DOHH2 (cell line): Measurements from ENCODE around the gene FHL1.

Source experiments
- H3F3A ChIP-seq: fragments of 200-600 bp; sonication (generic), shearing (Covaris generic); 2 replicates; pipeline ENCODE4 v1.6.0; 2016; ENCODE audit warnings: antibody characterized with exemption, mild to moderate bottlenecking; ENCODE audit not compliant: control insufficient read depth, insufficient read depth
- H3K27ac ChIP-seq: fragments of 200-600 bp; sonication (generic); 2 replicates; pipeline ENCODE4 v1.5.1; 2014; ENCODE audit warnings: low read depth, mild to moderate bottlenecking, low read length, moderate library complexity
- H3K27me3 ChIP-seq: fragments of 200-600 bp; sonication (generic); 2 replicates; pipeline ENCODE4 v1.6.1; 2014; ENCODE audit warnings: mild to moderate bottlenecking, low read length, mixed read lengths; ENCODE audit not compliant: control insufficient read depth
- H3K36me3 ChIP-seq: fragments of 200-600 bp; sonication (generic); 2 replicates; pipeline ENCODE4 v1.6.1; 2014; ENCODE audit warnings: mild to moderate bottlenecking, low read length, moderate library complexity, mixed read lengths; ENCODE audit not compliant: control insufficient read depth
- H3K4me1 ChIP-seq: fragments of 200-600 bp; sonication (generic); 2 replicates; pipeline ENCODE4 v1.6.1; 2014; ENCODE audit warnings: mild to moderate bottlenecking, low read length, mixed read lengths; ENCODE audit not compliant: control insufficient read depth
- H3K4me2 ChIP-seq: fragments of 200-600 bp; sonication (generic); 2 replicates; pipeline ENCODE4 v1.6.0; 2014; ENCODE audit warnings: mild to moderate bottlenecking, low read length, moderate library complexity
- H3K4me3 ChIP-seq: fragments of 200-600 bp; sonication (generic); 2 replicates; pipeline ENCODE4 v1.5.1; 2014; ENCODE audit warnings: mild to moderate bottlenecking, low read length, mixed read lengths
- H3K79me2 ChIP-seq: fragments of 200-600 bp; sonication (generic); 2 replicates; pipeline ENCODE4 v1.6.1; 2014; ENCODE audit warnings: mild to moderate bottlenecking, low read length, mixed read lengths; ENCODE audit not compliant: control insufficient read depth
- H3K9me2 ChIP-seq: fragments of 200-600 bp; sonication (generic); replicated peaks from 2 replicates; pipeline ENCODE4 v1.6.1; 2014; ENCODE audit warnings: mild to moderate bottlenecking, low read length, mixed read lengths; ENCODE audit not compliant: control insufficient read depth
- H3K9me3 ChIP-seq: fragments of 200-600 bp; sonication (generic); 2 replicates; pipeline ENCODE4 v1.6.1; 2014; ENCODE audit warnings: antibody characterized with exemption, low read length, mixed read lengths; ENCODE audit not compliant: control insufficient read depth, insufficient read depth
- H4K20me1 ChIP-seq: fragments of 200-600 bp; sonication (generic); 2 replicates; pipeline ENCODE4 v1.6.0; 2014; ENCODE audit warnings: low read depth, mild to moderate bottlenecking, antibody characterized with exemption, low read length, moderate library complexity; ENCODE audit not compliant: control insufficient read depth, insufficient read depth
- CTCF ChIP-seq: fragments of 200-600 bp; sonication (generic); IDR thresholded peaks from one replicate; pipeline ENCODE4 v1.5.1; 2014; ENCODE audit warnings: antibody characterized with exemption, mild to moderate bottlenecking, low read depth, low read length; ENCODE audit not compliant: poor library complexity, severe bottlenecking
- EZH2phosphoT487 ChIP-seq: fragments of 200-600 bp; sonication (generic); IDR thresholded peaks from 2 replicates; pipeline ENCODE4 v1.6.1; 2017; ENCODE audit warnings: borderline replicate concordance, mild to moderate bottlenecking, antibody characterized with exemption, low read length, moderate library complexity, mixed read lengths

The FHL1 gene

GRCh38 chrX:136206916-136207315, 59.6 kb downstream of the FHL1 start:
- peaks cover 16% of the 10 kb centered on the region for H3K4me1 ChIP-seq
- no peaks in the 10 kb centered on the region for H4K20me1 ChIP-seq
- H3K9me2 ChIP-seq = no peaks in the 10 kb centered on the region
- 0 out of 2 replicates have a peak, but pooled peaks cover 5% of the 10 kb centered on the region for H3K27me3 ChIP-seq
- H3K79me2 ChIP-seq = no peaks in the 10 kb centered on the region
- H3K9me3 ChIP-seq = no peaks in the 10 kb centered on the region
- H3F3A ChIP-seq = no peaks in the 10 kb centered on the region
- TF ChIP-seq EZH2phosphoT487 (no peak), CTCF (no peak)
- H3K36me3 ChIP-seq = no peaks in the 10 kb centered on the region
- H3K27ac ChIP-seq = no peak overlapping the region
- H3K4me2 ChIP-seq = no peak overlapping the region
- H3K4me3 ChIP-seq = no peak overlapping the region

GRCh38 chrX:136207546-136207945, 60.2 kb downstream of the FHL1 start:
- Histone ChIP-seq H4K20me1 (no peaks in the 10 kb centered on the region), H3F3A (no peaks in the 10 kb centered on the region), H3K79me2 (no peaks in the 10 kb centered on the region), H3K9me3 (no peaks in the 10 kb centered on the region), H3K4me2 (no peak overlapping the region), H3K4me3 (no peak overlapping the region), H3K36me3 (no peaks in the 10 kb centered on the region), H3K27ac (no peak overlapping the region), H3K4me1 (peaks cover 16% of the 10 kb centered on the region), H3K27me3 (0 out of 2 replicates have a peak, but pooled peaks cover 5% of the 10 kb centered on the region), H3K9me2 (no peaks in the 10 kb centered on the region)
- TF ChIP-seq CTCF = no peak
- no peak for TF ChIP-seq EZH2phosphoT487

GRCh38 chrX:136209016-136209738, 61.8 kb downstream of the FHL1 start:
- H3K79me2 ChIP-seq = no peaks in the 10 kb centered on the region
- peaks cover 16% of the 10 kb centered on the region for H3K4me1 ChIP-seq
- H3K4me2 ChIP-seq = no peak overlapping the region
- no peaks in the 10 kb centered on the region for H3K36me3 ChIP-seq
- no peak overlapping the region for H3K27ac ChIP-seq
- TF ChIP-seq CTCF (peak; percentile 28), EZH2phosphoT487 (no peak)
- no peaks in the 10 kb centered on the region for H4K20me1 ChIP-seq
- no peaks in the 10 kb centered on the region for H3K9me2 ChIP-seq
- no peaks in the 10 kb centered on the region for H3K9me3 ChIP-seq
- H3K4me3 ChIP-seq = no peak overlapping the region
- H3F3A ChIP-seq = no peaks in the 10 kb centered on the region
- H3K27me3 ChIP-seq = 0 out of 2 replicates have a peak, but pooled peaks cover 2% of the 10 kb centered on the region
